ENCODE results near the gene OR2J2.
"Not testable (repeated sequence)": the region's sequence is repeated elsewhere in the genome, so short reads cannot be mapped to it uniquely, and the experiment has no call there.

GRCh38 chr6:29217242-29217641 is 46.5 kb downstream of the OR2J2 start:
- TF ChIP-seq SETDB1 (IDR thresholded peaks at IDR 0.05; ENCODE audit: low read length); SMC3 (conservative IDR thresholded peaks at IDR 0.05; ENCODE audit: insufficient read depth, low read depth, low read length); HDAC6 (IDR thresholded peaks at IDR 0.05; ENCODE audit: low read depth, low read length); ZKSCAN1 (IDR thresholded peaks at IDR 0.05; ENCODE audit: low read depth, low read length); RBBP5 (IDR thresholded peaks at IDR 0.05; ENCODE audit: borderline replicate concordance, insufficient read depth, low read length, poor library complexity, severe bottlenecking); GABPA (tag; conservative IDR thresholded peaks at IDR 0.05; ENCODE audit: low read depth); ZHX1 (conservative IDR thresholded peaks at IDR 0.05; ENCODE audit: low read length); NR1H2 (CRISPR knock-in tag; IDR thresholded peaks at IDR 0.05): not testable (repeated sequence)
- TF ChIP-seq, protein P1, sequence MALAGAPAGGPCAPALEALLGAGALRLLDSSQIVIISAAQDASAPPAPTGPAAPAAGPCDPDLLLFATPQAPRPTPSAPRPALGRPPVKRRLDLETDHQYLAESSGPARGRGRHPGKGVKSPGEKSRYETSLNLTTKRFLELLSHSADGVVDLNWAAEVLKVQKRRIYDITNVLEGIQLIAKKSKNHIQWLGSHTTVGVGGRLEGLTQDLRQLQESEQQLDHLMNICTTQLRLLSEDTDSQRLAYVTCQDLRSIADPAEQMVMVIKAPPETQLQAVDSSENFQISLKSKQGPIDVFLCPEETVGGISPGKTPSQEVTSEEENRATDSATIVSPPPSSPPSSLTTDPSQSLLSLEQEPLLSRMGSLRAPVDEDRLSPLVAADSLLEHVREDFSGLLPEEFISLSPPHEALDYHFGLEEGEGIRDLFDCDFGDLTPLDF (CRISPR knock-in tag; IDR thresholded peaks at IDR 0.05), result not testable (repeated sequence)
- TF ChIP-seq, protein P2, sequence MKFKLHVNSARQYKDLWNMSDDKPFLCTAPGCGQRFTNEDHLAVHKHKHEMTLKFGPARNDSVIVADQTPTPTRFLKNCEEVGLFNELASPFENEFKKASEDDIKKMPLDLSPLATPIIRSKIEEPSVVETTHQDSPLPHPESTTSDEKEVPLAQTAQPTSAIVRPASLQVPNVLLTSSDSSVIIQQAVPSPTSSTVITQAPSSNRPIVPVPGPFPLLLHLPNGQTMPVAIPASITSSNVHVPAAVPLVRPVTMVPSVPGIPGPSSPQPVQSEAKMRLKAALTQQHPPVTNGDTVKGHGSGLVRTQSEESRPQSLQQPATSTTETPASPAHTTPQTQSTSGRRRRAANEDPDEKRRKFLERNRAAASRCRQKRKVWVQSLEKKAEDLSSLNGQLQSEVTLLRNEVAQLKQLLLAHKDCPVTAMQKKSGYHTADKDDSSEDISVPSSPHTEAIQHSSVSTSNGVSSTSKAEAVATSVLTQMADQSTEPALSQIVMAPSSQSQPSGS (CRISPR knock-in tag; IDR thresholded peaks at IDR 0.05), result not testable (repeated sequence)
- TF ChIP-seq, protein P3, sequence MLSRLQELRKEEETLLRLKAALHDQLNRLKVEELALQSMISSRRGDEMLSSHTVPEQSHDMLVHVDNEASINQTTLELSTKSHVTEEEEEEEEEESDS (CRISPR knock-in tag; IDR thresholded peaks at IDR 0.05), result not testable (repeated sequence)
